HG03045 (cell line): ENCODE results near the gene SPAG6.

ENCODE experiments used
- ATAC-seq: cut with Tn5 transposase; IDR thresholded peaks from one replicate; pipeline ENCODE4 v1.9.1; 2021; ENCODE audit warnings: mild to moderate bottlenecking, moderate library complexity; ENCODE audit not compliant: unreplicated experiment

The SPAG6 gene

DNA sequence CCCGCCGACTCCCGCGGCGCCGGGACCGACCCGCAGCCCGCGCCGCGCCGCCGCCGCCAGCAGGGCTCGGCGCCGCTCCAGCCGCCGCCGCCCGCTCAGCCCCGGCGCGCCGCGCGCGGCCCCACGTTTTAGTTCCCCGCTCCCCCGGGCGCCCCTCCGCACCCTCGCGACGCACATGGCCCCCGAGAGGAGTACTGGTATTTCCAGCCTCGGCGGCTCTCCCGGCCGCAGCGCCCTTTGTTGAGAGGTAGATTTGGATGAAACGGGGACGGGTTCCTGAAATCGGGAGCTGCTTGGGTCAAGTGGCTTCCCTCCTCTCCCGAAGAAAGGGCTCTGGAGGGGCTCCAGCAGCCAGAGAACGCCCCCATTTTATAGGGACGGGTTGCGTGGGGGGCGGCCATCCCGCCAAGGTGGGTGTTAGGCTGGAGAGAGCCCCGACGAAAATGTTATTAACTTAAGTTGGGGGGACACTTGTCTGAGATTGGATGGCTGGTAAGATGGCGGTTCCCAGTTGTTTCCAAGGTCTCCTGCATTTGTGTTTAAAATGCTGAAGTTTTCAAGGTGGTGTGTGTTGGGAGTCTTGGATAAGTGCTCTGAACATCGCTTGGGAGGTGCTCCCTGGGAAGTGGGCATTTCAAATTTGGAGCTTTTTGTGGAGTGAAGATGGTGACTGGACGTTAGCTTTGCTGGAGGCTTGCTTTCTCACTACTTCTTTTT lies 23.2 kb upstream of the SPAG6 start:
- no peak for ATAC-seq

DNA sequence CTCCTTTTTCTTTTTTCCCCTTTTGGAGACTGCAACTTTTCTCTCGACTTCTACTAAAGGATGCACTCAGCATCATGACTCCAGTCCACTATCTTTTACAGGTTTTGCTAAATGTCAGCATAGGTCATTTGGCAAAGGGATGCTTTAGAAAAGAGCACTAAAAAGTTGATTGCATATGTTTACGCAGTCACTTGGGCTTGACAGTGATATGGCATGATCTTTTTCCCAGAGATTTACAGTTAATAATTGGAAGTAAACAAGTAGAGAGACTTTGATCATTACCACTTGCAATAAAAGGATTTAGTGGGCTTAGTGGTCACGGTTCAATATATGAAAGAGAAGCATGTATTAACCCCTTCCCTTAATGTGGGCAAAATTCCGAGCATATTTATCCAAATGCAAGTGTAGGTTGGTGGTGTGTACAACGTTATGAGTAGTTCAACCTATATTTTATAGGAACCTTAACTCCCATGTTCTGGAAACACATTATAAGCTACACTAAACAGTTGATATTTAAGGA lies 22.6 kb upstream of the SPAG6 start:
- ATAC-seq = no peak

DNA sequence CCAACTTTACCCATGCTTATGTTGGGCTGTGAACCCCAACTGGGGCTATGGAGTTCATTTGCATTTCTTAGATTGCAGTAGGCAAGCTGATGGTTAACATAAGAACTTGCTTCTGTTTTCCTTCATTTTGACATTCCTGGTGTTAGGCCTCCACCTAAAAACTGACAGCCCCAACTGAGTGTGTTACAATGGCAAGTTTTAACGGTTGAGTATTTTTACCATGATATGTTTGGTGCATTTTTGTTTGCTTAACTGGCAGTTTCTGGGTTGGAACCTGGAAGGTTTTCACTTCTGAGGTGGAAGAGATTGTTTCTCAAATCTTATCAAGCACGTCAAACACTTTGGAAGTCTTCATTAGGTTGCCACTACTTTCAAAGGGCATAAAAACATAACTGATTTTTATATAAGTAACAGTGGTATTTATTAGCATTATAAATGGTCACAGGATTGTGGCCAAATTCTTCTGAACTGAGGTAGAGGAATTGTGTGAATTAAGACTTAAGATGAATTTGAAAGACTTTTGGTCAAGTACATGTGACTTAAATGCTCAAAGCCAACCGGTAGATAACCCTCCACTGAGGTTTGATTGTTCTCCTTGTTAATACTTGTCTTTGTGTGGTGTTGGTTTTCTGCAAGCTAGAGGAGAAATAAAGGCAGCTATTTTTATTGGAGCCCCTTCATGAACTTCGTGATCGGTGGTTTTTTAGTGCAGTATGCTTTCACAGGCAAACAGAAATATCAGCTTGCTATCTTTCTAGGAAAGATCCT lies 21.6 kb upstream of the SPAG6 start:
- no peak for ATAC-seq

DNA sequence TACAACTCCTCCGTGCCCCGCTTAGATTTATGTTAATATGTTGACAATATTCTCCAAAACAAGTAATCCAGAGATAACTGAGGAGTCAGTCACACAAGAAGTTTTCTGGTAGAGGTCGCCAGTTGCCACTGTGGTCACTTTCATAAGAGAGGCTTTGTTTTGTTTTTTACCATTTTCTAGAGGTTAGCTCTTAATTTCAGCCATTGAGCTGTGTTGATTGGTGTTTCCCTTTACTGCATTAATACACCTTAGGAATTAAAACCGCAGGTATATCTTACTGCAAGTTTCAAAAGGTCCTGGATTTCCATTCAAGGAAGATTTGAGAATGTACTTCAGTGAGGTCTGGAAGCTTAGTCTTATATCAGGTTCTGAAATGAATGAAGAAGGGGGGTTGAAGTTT lies 20.9 kb upstream of the SPAG6 start:
- no peak for ATAC-seq

DNA sequence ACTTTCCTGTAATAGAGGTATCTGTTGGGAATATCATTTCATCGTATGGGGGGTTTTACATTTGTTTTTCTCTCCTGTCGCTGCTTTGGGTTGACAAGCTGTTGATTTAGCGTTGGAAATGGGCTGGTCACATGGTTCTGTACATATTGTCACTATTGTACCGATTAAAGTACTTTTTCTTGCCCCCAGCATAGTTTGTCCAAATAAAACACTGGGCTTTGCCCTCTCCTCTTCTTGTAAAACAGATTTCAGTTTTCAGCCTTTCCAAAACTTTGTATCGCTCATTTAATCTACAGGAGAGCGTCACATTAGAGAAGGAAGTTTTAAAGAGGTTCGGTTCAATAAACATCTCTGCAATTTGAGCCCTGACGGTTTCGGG lies 20.4 kb upstream of the SPAG6 start:
- ATAC-seq = no peak

DNA sequence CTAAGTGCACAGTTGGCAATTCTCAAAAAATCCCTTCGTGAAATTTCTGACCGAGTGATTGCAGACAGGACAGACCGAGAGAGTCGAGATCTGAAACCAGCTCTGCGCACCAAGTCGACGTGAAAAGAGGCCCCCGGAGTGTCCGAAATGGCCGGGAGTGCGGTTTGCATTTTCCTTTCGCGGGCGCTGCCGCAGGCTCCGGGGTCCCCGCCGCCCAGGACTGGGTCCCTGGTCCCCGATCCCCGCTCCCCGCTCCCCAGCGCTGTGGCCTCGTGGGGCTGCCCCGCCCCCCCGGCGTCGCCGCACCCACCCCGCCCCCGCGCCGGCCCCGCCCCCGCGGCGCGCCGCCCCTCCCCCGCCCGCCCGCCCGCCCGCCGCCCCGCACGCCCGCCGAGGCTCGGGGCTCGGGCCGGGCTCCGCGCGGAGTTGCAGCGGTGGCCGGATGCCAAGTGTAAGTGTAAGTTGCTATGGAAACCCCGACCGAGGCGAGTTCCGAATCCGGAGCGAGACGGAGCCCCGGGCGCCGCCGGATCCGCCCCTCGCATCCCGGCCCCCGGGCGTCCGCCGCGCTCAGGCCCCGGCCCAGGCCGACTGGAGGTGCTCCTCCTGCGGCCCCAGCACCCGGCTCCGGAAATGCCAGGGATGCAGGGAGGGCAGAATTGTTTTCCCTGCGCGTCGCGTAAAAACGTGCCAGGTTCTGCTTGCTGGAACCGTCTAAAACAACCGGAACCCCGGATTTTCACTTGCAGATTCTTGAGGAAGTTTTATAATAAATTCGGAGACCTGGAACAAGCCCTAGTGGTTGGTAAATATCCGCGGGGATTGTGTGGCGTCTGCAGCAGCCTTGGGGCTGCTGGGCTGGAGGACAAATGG lies 19.8 kb upstream of the SPAG6 start:
- peak; percentile 54 for ATAC-seq

DNA sequence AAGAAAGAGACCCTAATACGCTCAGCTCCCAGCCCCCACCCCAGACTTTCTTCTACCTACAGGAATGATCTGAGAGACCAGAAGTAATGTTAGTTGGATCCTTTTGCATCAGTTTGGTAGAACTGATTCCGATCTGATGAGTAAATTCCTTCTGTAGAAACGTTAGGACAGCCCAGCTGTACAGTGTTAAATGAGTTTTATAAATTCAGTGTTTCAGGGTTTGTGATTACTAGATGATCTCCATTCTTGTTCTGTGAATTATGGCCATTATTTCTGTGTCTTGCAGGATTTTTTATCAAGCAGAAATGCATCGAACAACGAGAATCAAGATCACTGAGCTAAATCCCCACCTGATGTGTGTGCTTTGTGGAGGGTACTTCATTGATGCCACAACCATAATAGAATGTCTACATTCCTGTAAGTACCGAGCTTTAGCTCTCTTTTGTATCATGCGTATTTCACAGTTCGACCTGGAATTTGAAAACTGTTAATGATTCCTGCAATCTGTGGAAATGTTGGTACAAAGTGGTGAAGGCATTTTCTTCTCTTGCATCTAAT lies 19.1 kb upstream of the SPAG6 start:
- ATAC-seq = no peak

DNA sequence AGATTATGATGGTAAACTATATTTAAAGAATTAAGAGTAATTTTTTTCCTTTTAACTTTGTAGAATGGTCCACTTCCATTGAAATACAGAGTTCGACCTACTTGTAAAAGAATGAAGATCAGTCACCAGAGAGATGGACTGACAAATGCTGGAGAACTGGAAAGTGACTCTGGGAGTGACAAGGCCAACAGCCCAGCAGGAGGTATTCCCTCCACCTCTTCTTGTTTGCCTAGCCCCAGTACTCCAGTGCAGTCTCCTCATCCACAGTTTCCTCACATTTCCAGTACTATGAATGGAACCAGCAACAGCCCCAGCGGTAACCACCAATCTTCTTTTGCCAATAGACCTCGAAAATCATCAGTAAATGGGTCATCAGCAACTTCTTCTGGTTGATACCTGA lies 16.1 kb upstream of the SPAG6 start:
- ATAC-seq = no peak

DNA sequence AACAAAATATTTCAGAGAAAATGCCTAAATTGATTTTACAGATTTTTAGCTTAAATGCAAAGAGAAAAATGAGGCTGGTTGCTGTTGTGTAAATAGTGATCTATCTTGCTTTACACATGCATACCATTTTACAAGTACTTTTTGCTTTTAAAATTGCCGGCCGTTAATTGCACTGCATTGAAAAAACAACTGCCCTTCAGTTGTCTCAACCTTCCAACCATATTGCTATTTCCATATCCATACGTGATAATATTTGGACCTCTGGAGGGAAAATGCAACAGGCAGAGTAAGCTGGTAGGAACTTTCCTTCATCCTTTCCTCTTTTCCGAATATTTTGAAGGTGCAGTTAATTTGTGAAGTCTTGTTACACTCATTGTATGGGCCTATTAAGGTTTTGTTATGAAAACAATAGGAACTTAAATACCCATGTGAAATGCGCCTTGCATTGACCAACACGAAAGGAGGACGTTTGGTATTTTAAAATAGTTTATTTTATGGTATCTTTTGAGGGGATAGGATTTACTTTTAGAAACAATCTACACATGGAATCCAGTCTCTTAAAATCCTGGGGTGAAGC lies 13.1 kb upstream of the SPAG6 start:
- ATAC-seq = no peak

DNA sequence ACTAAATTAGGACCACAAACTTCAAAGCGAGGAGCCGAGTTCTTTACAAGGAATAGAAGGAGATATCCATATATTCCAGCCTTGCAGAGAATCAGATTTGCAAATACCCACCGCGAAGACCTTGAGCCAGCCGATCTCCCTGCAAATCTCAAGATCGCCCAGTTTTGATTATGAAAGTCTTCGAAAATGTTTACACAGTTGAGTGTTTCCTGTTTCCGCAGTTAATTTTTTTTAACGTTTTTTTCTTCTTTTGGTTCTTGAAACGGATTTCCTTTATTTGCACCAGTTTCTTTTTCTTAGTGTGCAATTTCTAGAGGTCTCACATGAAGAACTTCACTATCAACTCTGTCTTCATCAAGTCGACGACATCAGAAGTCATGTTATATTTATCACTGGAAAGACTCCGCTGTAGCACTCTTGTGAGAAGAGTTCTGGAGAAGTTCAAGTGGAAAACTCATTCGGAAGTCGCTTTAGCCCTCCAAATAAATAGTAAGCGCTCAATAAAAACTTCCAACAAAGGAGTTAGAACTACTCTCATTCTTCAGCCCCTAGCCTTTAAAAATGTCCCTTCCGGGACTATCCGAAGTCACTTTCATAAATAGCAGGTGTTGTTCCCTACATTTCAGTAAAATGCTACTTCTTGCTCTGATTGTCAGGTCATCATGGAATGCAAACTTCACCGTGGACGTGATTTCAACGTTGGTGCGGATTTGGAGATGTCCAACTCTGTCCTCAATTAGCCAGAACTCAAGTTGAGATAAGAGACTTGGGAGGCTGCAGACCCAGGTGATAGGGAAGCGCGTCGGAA lies 11.9 kb upstream of the SPAG6 start:
- no peak for ATAC-seq

DNA sequence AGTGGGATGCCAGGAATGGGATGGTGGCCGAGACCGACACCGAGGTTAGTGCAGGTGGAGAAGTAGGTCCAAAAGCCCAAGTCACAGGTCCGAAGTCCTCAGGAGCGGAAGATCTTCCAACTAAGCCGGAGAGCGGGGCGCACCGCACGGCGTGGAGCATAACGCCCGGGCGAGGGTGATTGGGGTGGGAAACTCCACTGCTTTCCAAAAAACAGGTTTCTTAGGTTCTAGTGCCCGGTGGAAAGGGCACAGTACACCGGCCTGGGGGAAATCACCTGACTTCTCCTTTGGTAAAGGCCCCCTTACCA lies 11.4 kb upstream of the SPAG6 start:
- ATAC-seq = no peak

DNA sequence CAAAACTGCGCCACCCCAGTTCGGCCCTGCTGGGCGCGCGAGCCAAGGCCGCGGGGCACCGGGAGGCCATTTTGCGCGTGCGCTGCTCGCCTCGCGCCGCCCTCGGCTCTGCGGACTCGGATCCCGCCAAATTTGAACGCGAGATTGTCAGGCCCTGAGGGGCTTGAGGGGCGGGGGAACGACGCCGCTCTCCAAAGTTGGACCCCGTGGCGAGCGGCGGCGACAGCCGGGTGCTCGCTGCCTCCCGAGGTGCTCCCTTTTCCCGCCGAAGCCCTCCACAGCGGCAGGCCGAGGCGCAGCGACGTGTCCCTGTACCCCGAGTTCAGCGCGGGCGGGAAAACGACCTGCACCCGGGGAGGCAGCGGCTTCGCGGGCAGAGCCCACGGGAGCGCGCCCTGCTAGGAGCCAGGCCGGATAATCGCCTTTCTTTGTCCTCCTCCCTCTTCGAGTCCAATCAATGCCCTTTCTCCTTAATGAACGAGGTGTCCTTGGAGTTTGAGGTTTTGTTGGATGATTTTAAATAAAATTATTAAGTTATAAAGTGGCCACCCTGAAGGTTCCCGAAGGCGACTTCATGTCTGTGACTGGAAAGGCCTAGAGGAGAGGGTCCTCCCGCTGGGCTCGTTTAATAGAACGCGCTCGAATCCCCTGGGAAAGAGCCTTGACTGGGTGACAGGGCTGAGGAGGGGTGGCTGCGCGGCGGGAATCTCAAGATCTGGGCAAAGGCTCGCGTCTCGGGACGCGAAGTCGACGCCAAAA lies 10.7 kb upstream of the SPAG6 start:
- ATAC-seq = no peak

DNA sequence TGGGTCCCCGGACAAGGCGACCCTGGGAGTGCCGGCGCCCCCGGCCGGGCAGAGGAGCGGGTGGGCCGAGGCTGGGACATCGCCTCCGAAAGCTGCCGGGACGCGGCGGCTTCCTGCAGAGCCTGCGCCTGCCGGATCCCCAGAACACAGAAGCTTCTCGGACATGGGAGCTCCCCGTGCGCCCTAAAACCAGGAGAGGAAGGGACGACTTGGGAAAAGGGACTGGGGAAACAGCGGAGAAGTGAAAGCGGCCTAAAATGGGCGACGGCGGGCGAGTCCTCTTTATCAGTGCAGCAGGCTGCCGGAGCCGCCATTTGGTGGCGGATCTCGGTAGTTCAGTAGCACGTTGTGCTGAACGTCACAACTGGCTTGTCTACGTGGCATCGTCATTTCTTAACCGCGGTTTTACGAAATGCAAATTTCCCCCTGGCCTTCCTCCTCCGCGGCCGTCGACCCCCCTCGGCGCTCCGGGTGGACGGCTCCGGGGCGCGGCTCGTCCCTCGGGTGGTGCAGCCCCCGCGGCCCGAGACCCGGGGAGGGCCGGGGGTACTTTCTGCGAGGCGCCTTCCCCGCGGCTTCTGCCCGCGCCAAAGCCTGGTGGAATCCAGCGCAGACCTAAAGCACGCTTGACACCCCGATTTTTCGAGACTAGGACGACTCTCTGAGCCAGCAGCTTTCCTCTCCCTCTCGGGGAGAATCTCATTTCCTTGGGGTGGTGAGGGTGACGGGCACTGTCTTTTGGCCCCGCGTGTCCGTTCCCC lies 9.9 kb upstream of the SPAG6 start:
- ATAC-seq = peak; percentile 41

DNA sequence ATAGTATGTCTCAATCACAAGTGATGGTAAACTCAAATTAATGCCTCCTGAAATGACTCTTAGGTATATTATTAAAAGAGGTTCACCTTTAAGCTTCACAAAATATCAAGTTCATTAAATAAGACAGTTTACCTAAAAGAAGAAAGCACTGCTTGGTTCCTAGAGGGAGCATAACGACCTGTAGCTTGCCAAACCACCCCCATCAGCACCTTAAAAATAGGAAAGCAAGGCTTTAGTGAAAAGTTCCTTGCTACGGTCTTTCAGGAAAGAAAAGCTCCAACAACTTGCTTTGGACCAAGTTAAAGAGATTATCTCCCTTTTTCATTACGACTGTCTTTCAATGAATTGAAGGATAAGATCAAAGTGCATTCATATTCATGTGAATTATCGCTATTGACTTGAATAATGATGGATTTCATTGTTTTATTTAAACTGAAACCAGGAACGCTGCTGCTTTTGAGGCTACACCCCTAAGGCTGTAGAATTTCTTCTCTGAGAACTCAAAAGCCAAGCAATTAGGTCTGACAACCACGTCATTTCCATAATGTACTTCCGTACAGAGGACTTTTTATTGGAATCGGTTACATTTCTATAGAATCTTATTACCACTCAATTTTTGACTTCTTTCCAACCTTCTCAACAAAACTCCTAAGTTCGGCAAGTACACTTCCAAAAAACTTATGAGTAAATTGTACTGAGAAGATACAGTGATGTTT lies 7.0 kb upstream of the SPAG6 start:
- ATAC-seq = no peak

DNA sequence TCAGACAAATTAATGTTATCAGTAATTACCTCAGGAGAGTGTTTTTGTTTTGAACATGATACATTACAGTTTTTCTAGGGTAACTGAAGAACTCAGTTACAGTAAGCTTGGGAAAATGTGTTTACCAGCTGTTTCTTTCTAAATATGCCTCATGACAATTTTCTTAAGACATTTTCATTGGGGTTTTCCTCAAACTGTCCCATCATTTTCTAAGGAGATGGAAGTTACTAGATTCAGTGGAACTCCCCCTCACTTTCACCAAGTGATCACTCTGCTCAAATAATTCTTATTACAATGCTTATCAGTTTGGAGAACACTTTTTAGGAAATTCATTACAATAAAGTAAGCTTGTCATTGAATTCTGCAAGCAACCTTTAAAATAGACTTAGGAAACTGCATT lies 6.4 kb upstream of the SPAG6 start:
- no peak for ATAC-seq

DNA sequence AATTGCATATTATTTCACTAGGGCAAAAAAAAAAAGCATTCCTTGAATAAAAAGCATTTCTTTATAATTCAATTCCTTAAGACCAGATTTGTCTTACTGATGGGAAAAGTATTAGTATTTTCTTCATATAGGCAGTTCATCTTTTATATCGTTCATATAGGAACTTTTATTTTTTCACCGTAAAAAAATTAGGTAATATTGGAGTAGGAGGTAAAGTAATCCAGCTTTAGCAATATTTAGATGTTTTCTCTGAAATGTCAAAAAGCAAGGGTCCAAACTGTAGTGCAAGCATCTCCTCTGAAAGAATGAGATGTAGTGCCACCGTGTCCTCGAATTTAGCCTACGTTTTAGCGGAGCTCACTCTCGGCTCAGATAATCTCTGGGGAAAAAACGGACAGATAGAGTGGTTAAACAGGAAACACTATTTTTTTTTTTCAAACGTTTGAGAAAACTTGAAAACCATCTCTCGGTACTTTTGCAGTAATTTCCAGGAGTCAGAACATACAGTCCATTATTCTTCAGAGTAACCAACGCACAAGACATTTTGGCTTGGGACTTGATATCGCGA lies 5.5 kb upstream of the SPAG6 start:
- ATAC-seq = no peak

DNA sequence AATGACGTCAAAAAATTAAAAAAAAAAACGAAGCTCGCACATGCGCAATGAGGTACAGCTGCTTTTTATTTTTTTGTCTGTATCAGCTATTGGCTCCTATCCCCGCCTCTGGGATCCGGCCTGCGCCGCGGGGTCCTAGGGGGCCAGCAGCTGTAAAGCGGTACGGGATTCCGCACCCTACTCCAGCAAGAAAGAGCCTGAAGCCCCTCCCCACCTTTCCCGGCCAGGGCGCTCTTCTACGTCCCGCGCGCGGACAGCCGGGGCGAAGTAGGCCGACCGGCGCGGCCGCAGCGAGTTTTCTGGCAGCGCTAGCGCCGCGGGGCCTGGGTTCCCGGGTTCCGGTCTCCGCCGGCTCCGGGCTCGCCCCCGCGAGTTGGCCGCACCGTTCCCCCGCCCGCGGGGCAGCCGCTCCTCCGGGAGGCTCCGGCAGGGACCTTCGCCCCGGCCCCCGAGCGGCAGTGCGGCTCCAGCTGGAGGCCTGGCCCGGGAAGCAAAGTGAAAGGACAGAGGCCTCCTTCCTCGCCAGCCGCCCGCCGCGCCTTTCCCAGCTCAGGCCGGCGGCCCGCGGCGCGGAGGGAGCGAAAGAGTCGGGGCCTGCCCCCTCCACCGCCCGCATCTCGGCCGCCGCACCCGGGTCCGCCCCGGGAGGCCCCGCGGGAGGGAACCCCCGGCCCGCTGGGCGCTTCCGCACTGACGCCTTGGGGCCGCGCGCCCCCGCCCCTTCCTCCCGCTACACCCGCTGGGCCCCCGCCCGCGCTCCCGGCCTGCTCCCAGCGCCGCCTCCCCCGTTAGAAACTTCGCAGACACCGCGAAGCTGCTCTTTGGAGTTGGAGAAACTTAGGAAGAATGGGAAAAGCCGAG lies 4.7 kb upstream of the SPAG6 start:
- peak; percentile 49 for ATAC-seq
